ENCODE data around the gene CHCHD5.

CHCHD5 gene

GRCh38 chr2:112633708-112634107 lies 49.3 kb downstream of the CHCHD5 start:
- Histone ChIP-seq H3K4me3 (IDR thresholded peaks at IDR 0.05; ENCODE audit: insufficient read depth, low read depth, low read length) (no peak overlapping the region), H2AFZ (ENCODE audit: low read depth) (no peak overlapping the region), H3K4me1 (ENCODE audit: low read depth, poor library complexity, severe bottlenecking) (peaks cover 24% of the 10 kb centered on the region), H3K79me2 (ENCODE audit: insufficient read depth, low read depth) (no peaks in the 10 kb centered on the region), H3K9ac (no peak overlapping the region), H3K27ac (no peak overlapping the region), H3K4me2 (no peak overlapping the region), H3K36me3 (ENCODE audit: insufficient read depth) (no peaks in the 10 kb centered on the region), H3K27me3 (ENCODE audit: insufficient read depth, low read depth) (peaks cover 45% of the 10 kb centered on the region), H4K20me1 (ENCODE audit: insufficient read depth) (no peaks in the 10 kb centered on the region)
- no peak for TF ChIP-seq CTCF (conservative IDR thresholded peaks at IDR 0.05; ENCODE audit: low read depth, low read length)

- TF ChIP-seq CTCF (conservative IDR thresholded peaks at IDR 0.05; ENCODE audit: low read depth, low read length), result no peak
- Histone ChIP-seq H3K4me3 (IDR thresholded peaks at IDR 0.05; ENCODE audit: insufficient read depth, low read depth, low read length) (no peak overlapping the region), H3K79me2 (ENCODE audit: insufficient read depth, low read depth) (no peaks in the 10 kb centered on the region), H3K4me1 (ENCODE audit: low read depth, poor library complexity, severe bottlenecking) (peaks cover 24% of the 10 kb centered on the region), H3K27ac (no peak overlapping the region), H3K9ac (no peak overlapping the region), H3K27me3 (ENCODE audit: insufficient read depth, low read depth) (peaks cover 38% of the 10 kb centered on the region), H4K20me1 (ENCODE audit: insufficient read depth) (no peaks in the 10 kb centered on the region), H3K36me3 (ENCODE audit: insufficient read depth) (no peaks in the 10 kb centered on the region), H3K4me2 (no peak overlapping the region), H2AFZ (ENCODE audit: low read depth) (no peak overlapping the region)
Measured at GRCh38 chr2:112634153-112634873, 49.9 kb downstream of the CHCHD5 start.

DNA sequence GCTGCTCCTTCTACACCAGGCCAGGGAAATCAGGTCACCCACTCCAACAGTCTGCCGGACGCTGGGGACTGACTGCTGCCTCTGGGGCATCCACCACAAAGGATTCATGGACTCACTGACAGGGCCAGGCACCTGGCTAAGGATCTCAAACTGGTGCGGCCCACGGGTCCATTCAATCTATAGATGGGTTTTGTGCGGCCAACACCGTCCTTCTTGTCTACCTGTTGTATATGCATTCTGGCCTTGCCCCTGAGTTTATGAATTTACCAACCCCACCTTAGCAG lies 50.4 kb downstream of the CHCHD5 start:
- H2AFZ ChIP-seq (ENCODE audit: low read depth), result no peak overlapping the region
- H3K27ac ChIP-seq, result no peak overlapping the region
- H3K27me3 ChIP-seq (ENCODE audit: insufficient read depth, low read depth), result peaks cover 37% of the 10 kb centered on the region
- H4K20me1 ChIP-seq (ENCODE audit: insufficient read depth), result no peaks in the 10 kb centered on the region
- no peak overlapping the region for H3K4me2 ChIP-seq
- H3K79me2 ChIP-seq (ENCODE audit: insufficient read depth, low read depth), result no peaks in the 10 kb centered on the region
- no peaks in the 10 kb centered on the region for H3K36me3 ChIP-seq (ENCODE audit: insufficient read depth)
- TF ChIP-seq CTCF (conservative IDR thresholded peaks at IDR 0.05; ENCODE audit: low read depth, low read length), result no peak
- peaks cover 24% of the 10 kb centered on the region for H3K4me1 ChIP-seq (ENCODE audit: low read depth, poor library complexity, severe bottlenecking)
- no peak overlapping the region for H3K9ac ChIP-seq
- H3K4me3 ChIP-seq (IDR thresholded peaks at IDR 0.05; ENCODE audit: insufficient read depth, low read depth, low read length), result no peak overlapping the region

- H3K36me3 ChIP-seq (ENCODE audit: insufficient read depth), result no peaks in the 10 kb centered on the region
- TF ChIP-seq CTCF (conservative IDR thresholded peaks at IDR 0.05; ENCODE audit: low read depth, low read length), result no peak
- no peaks in the 10 kb centered on the region for H4K20me1 ChIP-seq (ENCODE audit: insufficient read depth)
- H3K79me2 ChIP-seq (ENCODE audit: insufficient read depth, low read depth), result no peaks in the 10 kb centered on the region
- no peak overlapping the region for H3K4me3 ChIP-seq (IDR thresholded peaks at IDR 0.05; ENCODE audit: insufficient read depth, low read depth, low read length)
- H3K4me2 ChIP-seq, result 0 out of 2 replicates have a peak overlapping the region, but pooled peaks have one; percentile 13
- no peak overlapping the region for H2AFZ ChIP-seq (ENCODE audit: low read depth)
- peaks cover 37% of the 10 kb centered on the region for H3K27me3 ChIP-seq (ENCODE audit: insufficient read depth, low read depth)
- no peak overlapping the region for H3K27ac ChIP-seq
- no peak overlapping the region for H3K9ac ChIP-seq
- peaks cover 11% of the 10 kb centered on the region for H3K4me1 ChIP-seq (ENCODE audit: low read depth, poor library complexity, severe bottlenecking)
Measured at GRCh38 chr2:112636605-112637288, 52.3 kb downstream of the CHCHD5 start.

Measured in KMS-11 (cell line).